SKM-1 treated with dmso at 0.1 percent for 144 hours (cell line): Measurements from ENCODE around the gene HPCAL1.

Experiments
- DNase-seq: peaks from one replicate; lab custom pipeline; 2025; ENCODE audit not compliant: unreplicated experiment; lab: John Stamatoyannopoulos, UW

HPCAL1 gene

DNA sequence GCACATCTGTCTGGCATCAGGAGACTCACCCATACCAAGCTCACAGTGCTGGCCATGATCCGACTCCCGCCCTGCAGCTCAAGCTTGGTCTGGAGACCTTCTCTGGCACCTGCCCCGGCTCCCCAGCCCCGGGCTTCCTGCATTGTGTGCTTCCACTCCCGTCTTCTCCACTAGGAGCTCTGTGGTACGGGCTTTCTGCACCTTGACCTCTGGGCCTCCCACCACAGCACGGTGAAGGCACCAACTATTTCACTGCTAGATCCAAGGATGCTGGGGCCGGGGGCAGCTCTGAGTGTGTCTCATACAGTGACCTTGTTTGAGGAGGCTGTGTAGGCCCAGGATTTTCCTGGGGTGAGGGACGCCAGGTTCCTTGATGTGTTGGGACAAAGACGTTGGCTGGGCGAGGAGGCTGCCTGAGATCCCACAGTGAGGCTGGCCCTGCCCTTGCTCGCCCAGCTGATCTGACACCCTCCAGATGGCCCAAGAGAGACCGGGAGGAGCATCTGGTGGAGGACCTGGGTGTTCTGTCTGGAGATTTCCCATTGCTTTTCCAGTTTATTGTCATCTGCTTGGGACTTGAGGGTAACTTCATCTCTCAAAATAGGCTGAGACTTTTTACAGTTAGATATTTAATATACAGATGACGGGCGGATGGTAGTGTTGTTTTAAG, 64.0 kb downstream of the HPCAL1 start:
- no peak for DNase-seq

DNA sequence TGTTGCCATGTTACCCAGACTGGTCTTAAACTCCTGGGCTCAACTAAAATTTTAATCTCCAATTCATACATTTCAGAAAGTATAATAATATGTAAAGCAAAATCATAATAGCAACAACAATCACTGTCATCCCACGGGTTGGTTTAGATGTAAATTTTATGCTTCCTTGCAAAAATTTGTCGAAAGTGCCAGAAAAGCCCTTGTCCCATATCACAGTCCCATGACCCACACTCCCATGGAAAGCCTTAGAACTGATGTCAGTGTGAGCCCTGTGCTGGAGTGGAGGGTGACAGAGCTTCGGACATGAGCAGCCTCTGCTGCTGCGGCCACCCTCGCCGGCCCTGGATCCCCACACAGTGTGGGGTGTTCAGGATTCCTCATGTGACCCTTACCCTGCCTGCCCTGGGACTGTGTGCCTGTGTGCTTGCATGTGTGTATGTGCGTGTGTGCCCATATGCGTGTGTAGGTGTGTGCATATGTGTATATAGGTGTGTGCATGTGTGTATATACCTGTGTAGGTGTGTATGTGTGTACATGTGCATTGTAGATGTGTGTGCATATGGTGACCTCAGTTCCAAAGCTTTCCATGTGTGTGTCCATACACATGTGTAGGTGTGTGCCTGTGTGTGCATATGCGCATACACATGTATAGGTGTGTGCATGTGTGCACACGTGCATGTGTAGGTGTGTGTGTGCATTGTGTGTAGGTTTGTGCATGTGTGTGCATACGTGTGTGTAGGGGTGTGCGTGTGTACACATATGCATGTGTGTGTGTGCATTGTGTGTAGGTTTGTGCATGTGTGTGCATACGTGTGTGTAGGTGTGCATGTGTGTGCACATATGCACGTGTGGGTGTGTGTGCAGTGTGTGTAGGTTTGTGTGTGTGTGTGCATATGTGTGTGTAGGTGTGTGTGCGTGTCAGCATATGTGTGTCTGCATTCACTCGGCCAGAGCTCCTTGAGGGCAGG, 65.1 kb downstream of the HPCAL1 start:
- DNase-seq, result no peak

DNA sequence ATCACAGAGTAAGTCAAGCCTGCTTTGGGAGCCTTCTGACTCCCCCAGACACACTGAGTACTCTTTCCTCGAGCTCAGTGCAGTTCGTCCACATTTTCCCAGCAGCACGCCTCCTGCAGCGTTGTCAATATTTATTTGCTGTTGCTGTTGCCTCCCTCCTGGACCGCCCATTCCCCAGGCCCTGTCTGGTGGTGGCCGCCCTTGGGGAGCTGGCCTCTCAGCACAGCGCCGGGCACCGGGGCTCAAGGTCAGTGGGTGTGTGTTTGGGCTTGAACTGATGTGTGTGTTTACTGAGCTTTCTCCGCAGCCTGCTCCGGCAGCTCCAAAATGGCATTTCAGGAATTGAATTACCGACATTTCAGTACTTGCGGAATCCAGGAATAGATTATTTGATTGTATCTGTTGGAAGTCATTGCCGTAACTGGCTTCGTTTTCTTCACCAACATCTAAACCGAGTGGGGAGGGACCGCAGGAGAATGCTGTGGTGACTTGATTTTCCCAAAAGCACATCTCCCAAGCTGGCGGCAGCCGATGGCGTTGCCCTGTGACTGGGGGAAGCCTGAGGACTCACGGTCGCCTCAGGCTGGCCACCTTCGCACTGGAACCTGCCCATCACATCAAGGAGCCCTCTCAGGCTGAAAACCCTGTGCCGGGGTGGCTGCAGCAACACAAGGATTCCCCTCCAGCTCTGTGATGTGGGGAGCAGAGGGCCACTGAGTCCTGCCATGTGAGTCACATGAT, 66.0 kb downstream of the HPCAL1 start:
- DNase-seq, result no peak

DNA sequence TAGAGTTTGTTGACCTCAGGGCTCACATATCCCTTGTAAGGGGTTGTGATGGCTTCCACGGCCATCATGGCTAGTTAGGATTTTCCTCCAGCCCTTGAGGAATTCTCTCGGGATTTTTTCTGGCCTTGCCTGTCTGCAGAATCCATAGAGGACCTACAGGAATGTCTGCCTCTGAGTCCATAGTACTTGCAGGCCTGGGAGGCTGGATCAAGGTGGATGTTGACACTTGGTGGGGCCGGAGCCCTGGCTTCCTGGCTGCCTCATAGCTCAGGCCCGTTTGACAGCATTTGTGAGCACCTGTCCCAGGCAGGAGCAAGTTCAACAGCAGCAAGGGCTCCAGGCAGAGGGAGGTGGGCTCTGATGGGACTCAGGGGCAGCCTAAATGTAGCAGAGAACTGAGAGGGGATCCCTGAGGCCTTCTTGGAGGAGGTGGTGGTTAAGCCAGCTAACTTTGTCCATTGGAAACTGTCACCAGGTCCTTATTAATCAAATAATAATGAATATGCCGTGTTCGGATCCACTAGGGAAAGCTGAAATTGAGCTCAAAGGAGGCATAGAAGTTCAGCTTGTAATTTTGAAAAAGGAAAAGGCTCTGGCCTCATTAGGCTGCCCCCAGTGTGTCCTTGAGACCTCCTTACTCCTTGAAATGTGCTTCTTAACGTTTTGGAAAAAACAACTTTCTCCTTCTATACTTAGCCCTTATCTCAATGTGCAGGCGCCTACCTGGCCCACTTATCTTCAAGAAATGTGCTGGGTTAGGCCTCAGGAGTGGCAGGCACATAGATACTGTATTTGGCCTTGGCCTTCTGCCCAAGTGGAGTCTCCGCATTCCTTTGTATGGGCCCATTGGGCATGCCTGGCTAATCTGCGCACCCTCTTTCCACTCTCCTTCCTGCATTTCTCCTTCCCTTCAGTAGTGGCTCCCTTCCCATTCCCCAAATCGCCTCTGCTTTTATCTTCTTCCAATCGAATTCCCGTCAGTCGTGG, 66.9 kb downstream of the HPCAL1 start:
- DNase-seq, result no peak

DNA sequence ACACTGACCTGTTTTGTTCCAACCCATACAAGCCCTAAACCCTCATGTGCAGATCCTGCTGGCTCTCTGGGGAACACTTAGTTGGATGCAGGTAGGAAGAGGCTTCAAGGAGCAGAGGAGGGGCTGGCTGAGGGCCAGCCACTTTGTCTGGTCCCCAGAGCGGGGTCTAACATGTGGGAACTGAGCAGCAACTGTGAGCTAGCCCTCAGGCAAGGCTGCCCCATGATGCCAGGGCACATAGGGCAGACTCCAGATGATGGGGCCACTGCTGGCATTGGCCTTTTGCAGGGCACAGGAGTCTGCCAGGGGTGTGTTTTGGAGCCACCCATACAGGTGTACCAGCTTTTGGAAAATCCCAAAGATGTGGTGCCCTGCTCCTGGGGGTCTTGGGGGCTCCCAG, 67.7 kb downstream of the HPCAL1 start:
- DNase-seq, result no peak

DNA sequence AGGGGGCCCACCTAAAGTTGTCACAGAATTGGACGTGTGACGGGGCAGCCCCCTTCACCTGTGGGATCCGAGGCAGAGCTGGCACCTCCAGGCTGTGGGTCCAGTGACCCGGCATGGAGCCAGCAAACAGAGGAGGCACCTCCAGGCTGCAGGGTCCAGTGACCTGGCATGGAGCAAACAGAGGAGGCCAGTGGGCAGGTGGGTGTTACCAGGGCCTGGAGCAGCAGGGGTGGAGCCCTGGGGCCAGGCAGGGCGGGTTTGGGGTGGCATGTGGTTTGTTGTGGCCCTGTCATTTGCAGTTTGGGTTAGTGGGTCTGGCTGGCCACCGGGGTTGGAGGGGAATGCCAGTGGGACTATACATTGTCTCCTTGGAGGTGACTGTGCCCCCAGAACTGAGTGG, 68.2 kb downstream of the HPCAL1 start:
- DNase-seq, result no peak

DNA sequence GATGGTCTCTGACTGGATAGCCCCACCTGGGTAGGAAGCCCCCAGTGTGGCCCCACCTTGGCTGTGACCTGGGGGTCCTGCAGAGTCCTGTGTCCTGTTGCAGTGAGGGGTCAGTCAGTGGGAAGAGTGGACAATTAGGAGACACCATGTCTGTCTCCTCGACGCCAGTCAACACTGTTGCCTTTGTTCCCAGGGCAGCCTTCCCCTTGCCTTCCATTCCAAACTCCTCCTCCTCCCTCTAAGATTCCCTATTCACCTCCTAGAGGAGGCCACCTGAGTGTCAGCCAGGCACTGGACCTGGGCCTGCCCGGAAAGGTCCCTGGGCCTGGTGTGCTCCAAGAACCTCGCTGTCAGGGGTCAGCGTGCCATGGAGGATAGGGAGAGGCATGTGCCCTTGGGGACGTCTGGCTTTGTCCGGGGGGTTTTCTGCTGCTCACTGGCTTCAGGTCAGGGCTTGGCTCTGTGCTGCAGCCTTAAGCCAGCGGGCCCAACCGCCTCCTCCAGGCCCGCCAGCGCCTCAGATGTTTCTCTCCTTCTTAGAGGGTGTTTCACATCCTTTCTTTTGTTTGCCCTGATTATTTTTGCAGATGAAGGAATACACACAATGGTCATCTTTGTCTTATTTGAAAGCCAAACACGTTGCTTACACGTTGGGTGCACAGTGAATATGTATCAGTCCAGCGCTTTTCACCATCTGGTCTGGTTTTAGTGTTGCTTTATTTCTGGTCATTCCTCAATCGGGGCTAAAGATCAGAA, 68.9 kb downstream of the HPCAL1 start:
- DNase-seq, result no peak

DNA sequence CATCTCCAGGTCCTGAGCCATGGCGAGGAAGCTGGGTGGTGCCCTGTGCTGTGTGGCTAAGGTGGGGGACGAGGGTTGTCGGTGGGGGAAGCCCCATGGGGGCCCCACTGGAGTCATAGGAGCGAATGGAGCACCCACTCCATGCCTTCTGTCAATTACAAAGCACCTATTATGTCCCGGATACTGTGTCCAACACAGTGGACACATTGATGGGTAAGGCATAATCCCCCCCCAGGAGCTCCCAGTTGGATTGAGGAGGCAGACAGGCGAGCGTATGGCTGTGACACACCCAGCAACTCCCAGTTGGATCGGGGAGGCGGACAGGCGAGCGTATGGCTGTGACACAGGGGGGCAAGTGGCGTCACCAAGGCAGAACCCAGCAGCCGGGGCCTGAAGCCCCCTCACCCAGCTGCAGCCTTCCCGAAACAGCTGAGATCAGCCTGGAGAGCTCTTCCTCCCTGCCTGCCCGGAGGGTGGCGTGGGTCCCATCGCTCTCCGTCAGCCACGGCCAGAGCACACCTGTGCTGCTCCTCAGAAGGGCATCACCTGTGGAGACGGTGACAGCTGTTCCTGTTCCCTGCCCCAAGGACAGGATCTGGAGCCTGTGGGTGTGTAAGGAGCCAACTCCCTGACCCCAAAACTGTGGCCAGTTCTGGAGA, 69.6 kb downstream of the HPCAL1 start:
- no peak for DNase-seq

DNA sequence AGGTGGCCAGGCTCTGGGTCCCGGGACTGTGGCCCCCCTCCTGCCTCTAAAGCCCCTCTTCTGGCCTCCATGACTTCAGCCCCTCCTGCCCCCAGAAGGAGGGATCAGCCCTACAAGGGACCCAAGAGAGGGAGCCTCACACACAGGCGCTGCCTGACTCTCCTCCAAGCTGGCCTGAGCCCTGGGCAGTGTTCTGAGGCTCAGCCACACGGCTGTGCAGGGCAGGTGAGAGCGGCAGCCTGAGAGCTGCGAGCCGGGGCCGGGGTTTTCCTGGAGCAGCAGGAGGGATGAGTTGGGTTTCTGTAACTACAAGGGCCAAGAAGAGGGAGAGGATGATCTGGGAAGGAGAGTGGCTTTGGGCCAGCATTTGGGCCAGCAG, 70.1 kb downstream of the HPCAL1 start:
- DNase-seq, result no peak

DNA sequence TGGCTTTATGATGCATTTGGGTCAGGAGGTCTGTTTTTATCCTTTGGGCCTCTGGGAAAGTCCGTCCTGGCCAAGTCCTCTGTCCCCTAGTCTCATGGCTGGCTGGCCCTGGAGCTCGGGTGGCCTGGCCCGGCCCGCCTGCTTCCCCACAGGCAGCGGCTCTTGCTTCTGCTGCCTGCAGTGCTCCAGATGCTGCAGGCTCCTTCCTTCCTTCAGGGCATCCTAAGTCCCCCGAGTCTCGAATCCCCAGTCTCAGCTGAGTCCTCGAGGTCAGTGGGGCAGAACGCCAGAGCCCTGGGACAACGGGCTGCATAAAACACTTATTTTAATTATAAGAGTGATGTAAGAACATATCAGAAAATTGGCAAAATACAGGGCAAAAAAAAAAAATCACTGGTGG, 71.2 kb downstream of the HPCAL1 start:
- no peak for DNase-seq

DNA sequence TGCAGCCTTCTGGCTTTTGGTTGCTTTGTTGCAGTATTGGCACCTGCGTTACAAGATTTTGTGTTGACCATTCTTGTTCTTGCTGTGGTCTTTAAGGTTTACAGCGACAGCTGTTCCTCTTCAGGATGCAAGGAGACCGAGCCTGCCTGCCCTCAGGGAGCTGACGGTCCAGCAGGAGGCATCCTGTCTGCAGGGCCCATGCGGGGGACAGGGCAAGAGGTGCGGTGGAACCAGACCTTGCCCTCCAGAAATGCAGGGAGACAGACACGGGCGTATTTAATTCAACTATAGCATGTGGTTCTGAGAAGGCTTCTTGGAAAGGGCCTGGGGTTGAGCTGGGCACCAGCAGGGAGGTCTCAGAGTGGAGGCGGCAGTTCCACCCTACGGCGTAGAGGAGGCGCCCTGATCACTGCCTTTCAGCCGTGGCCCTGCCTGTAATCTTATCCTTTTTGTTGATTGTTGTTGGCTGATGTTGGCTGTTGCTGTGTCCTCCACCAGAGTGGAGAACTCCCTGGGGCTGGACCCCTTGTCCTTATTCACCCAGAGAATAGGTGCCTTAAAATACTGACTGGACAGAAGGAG, 71.7 kb downstream of the HPCAL1 start:
- DNase-seq, result no peak

DNA sequence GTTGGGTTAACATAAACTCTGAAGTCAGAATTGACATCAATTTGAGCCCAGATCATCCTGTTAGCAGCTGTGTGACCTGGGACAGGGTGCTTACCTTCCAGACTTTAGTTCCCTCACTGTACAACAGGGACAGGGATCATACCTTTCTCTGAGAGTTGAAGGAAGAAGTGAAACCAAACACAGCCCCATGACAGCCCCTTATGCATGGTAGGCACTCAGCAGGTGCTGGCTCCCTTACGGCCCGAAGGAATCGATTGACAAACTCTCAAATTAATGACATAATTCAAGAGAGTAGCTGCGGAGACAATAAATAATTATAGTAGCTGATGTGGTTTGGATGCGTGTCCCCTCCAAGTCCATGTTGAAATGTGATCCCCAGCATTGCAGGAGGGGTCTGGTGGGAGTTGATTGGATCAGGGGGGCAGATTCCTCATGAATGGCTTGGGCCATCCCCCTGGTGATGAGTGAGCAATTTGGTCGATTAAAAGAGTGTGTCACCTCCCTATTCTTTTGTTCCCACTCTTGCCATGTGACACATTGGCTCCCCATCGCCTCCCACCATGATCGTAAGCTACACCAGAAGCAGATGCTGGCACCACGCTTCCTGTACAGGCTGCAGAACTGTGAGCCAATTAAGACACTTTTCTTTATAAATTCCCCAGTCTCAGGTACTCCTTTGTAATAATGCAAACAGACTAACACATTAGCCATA, 73.0 kb downstream of the HPCAL1 start:
- no peak for DNase-seq

DNA sequence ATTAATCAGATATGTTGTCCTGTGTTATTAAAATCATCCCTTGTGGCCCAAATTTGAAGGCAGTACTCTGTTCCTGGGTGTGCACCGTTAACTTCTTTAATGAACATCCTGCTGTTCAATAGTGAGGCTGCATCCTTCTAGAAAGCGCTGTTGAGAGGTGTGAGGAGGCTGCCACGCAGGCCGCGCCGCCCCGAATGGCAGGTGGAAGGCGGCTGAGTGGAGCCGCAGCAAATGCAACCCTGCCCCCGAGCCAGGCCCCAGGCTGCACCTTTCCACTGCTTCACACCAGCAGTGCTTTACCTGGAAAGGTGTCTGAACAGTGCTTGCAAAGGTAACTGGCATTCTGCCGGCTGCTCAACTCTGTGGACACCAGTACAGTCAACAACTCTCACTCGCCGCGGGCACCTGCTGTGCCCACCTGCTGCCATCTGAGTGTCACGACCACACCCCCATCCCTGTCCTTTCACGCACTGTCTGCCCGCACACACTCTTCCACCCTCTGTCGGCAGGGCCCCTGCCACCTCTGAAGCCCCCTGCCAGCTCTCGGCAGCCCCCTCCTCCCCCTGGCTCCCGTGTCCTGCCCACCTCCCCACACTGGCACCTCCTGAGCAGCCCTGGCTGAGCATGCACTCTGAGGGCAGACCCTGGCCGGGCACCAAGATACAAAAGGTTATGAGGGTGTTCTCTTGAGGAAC, 74.5 kb downstream of the HPCAL1 start:
- DNase-seq, result no peak

DNA sequence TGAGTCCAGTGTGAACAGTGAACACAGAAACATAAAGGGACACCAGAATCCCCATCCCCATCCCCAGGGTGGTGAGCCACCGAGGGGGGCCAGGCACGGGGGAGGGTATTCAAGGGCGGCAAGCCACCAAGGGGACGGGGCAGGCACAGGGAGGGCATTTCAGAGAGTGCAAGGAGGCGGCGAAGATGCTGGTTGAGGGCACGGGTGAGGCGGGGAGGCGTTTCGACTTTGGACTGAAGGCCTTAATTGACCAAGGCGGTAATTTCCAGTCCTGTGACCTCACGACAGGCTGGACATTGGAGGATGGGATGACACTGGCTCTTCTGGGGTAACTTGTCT, 75.0 kb downstream of the HPCAL1 start:
- DNase-seq, result no peak

DNA sequence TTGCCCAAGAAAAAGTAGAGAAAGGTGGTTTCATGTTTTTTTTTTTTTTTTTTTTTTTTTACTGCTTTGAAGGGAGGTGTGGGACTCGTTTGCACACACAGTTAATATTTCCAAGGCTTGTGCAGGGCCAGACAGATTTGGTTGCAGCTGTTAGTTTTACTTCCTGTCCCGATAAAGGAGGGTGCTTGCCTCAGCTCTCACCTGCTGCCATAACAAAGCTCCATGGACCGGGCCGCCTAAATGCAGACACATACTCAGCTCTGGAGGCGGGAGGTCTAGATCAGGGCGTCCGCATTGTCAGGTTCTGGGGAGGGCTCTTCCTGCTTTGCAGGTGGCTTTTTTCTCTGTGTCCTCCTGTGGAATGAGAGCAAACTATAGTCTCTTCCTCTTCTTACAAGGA, 75.5 kb downstream of the HPCAL1 start:
- DNase-seq, result no peak

DNA sequence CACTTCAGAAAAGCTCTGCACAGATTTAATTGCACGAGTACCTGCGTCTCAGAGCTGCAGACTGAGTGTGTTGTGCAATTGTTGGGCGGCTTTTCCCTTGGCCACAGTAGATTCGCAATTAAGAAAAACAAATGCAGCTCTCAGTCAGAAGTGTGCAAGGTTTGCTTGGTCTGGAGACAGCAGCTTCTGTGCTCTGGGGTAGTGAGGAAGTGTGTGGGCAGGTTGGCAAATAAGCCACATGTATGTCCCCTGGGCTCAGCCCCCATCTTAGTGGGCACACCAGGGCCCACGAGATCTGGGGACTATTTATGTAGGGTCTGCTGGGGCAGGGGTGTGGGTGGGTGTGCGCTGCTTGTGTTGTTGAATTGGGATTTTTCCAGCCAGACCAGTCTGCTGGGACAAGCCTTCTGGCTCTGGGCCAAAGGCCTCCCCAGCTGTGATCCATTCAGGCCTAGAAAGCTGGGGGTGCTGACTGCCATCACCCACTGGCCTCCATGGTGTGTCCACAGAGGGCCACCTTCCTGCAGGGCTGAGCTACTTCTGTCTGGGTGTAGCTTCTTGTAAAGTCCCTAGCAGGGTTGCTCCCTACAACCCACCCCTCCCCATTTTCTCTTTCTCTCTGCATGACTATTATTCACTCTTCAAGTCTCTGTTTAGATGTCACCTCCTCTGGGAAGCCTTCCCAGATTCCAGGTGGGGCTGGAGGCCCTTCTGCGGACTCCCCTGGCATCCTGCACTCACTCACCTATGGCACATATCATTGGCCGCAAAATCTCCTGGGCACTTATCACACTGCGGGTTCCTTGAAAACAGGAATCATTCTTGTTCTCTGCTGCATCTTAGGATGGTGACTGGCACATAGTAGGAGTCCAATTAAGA, 77.6 kb downstream of the HPCAL1 start:
- peak; percentile 83 for DNase-seq

DNA sequence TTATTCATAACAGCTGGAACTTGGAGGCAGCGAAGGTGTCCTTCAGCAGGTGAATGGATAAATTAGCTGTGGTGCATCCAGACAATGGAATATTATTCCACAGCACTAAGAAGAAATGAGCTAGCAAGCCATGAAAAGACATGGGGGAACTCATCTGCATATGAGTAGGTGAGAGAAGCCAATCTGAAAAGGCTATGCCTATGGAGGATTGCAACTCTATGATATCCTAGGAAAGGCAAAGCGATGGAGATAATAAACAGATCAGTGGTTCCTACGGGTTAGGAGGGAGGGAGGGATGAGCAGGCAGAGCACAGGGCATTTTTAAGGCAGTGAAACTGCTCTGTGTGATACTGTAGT, 79.3 kb downstream of the HPCAL1 start:
- no peak for DNase-seq
